Smooth muscle cell (in vitro differentiated cells): ENCODE results near the gene ANXA11. TPM values are rescaled to one million over a fixed set of nuclear protein-coding genes. Genes with fewer than 3 reads are reported as not detected.

Experiments
- DNase-seq: peaks from one replicate; lab custom pipeline; 2025; ENCODE audit not compliant: unreplicated experiment; lab: John Stamatoyannopoulos, UW
- H2AFZ ChIP-seq: fragments of 200-600 bp; sonication (generic); 2 replicates; pipeline ENCODE4 v1.6.0; 2016; ENCODE audit warnings: antibody characterized with exemption, low read depth, mild to moderate bottlenecking
- H3F3A ChIP-seq: fragments of 200-600 bp; sonication (generic); 2 replicates; pipeline ENCODE4 v1.6.0; 2017; ENCODE audit warnings: antibody characterized with exemption, low read depth
- H3K27ac ChIP-seq: fragments of 200-600 bp; sonication (generic); 2 replicates; pipeline ENCODE4 v1.5.1; 2016; ENCODE audit warnings: low read depth, mild to moderate bottlenecking
- H3K27me3 ChIP-seq: fragments of 200-600 bp; sonication (generic); 2 replicates; pipeline ENCODE4 v1.6.1; 2016; ENCODE audit warnings: low read depth, mild to moderate bottlenecking
- H3K36me3 ChIP-seq: fragments of 200-600 bp; sonication (generic); 2 replicates; pipeline ENCODE4 v1.5.1; 2016; ENCODE audit warnings: low read depth
- H3K4me1 ChIP-seq: fragments of 200-600 bp; sonication (generic); 2 replicates; pipeline ENCODE4 v1.5.1; 2016; ENCODE audit warnings: low read depth
- H3K4me2 ChIP-seq: fragments of 200-600 bp; sonication (generic); 2 replicates; pipeline ENCODE4 v1.6.0; 2016; ENCODE audit warnings: mild to moderate bottlenecking
- H3K4me3 ChIP-seq: fragments of 200-600 bp; sonication (generic); 2 replicates; pipeline ENCODE4 v1.5.1; 2016; ENCODE audit warnings: mild to moderate bottlenecking
- H3K79me2 ChIP-seq: fragments of 200-600 bp; sonication (generic); 2 replicates; pipeline ENCODE4 v1.6.0; 2016; ENCODE audit warnings: low read depth, mild to moderate bottlenecking
- H3K9ac ChIP-seq: fragments of 200-600 bp; sonication (generic); 2 replicates; pipeline ENCODE4 v1.6.0; 2016; ENCODE audit warnings: low read depth
- H3K9me3 ChIP-seq: fragments of 200-600 bp; sonication (generic); replicated peaks from 2 replicates; pipeline ENCODE4 v1.5.1; 2016; ENCODE audit warnings: low read depth
- H4K20me1 ChIP-seq: fragments of 200-600 bp; sonication (generic); 2 replicates; pipeline ENCODE4 v1.6.0; 2016; ENCODE audit warnings: low read depth
- WGBS: methylation state at CpG from one replicate; pipeline ENCODE4 v1.1.7; 2016; ENCODE audit warnings: low lambda C conversion rate; 5-methylcytosine and 5-hydroxymethylcytosine counted together
- polyA plus RNA-seq: library from polyadenylated mRNA; unstranded; fragments of >200 nt; fragmentation: Nextera tagmentation; extraction: Ambion mirVana; gene quantifications from 2 replicates; pipeline ENCODE4 v1.2.1, GENCODE V29; 2016
- small RNA-seq: library from RNA; depleted of rRNA; stranded (forward); fragments of <200 nt; gene quantifications from one replicate; pipeline ENCODE3, GENCODE V24; 2014
- total RNA-seq: library from RNA; depleted of rRNA; stranded (reverse); fragments of >200 nt; gene quantifications from 2 replicates; pipeline ENCODE4 v1.2.3, GENCODE V29; 2014
- TF ChIP-seq, protein P1 (sequence below): fragments of 200-600 bp; sonication (generic); IDR thresholded peaks from 2 replicates; pipeline ENCODE4 v1.5.1; 2017; ENCODE audit warnings: borderline replicate concordance, mild to moderate bottlenecking, antibody characterized with exemption; ENCODE audit not compliant: insufficient read depth, poor library complexity, severe bottlenecking

The ANXA11 gene
- total and polyA plus RNA-seq, 2 experiments from 2014 or later = 36.6 to 93.4 TPM

GRCh38 chr10:80104066-80104926, 101.0 kb downstream of the ANXA11 start:
- H2AFZ ChIP-seq = no peak overlapping the region

More at GRCh38 chr10:80104066-80104926, 101.0 kb downstream of the ANXA11 start:
- WGBS = 57% methylated on average over 10 of the region's 10 CpGs
- no peaks in the 10 kb centered on the region for H3K27me3 ChIP-seq
- no peaks in the 10 kb centered on the region for H3K36me3 ChIP-seq
- H4K20me1 ChIP-seq = no peaks in the 10 kb centered on the region
- H3F3A ChIP-seq = peaks cover 3% of the 10 kb centered on the region
- no peaks in the 10 kb centered on the region for H3K79me2 ChIP-seq
- H3K27ac ChIP-seq = peak overlapping the region; percentile 73
- peak overlapping the region; percentile 50 for H3K4me2 ChIP-seq
- TF ChIP-seq, protein P1, sequence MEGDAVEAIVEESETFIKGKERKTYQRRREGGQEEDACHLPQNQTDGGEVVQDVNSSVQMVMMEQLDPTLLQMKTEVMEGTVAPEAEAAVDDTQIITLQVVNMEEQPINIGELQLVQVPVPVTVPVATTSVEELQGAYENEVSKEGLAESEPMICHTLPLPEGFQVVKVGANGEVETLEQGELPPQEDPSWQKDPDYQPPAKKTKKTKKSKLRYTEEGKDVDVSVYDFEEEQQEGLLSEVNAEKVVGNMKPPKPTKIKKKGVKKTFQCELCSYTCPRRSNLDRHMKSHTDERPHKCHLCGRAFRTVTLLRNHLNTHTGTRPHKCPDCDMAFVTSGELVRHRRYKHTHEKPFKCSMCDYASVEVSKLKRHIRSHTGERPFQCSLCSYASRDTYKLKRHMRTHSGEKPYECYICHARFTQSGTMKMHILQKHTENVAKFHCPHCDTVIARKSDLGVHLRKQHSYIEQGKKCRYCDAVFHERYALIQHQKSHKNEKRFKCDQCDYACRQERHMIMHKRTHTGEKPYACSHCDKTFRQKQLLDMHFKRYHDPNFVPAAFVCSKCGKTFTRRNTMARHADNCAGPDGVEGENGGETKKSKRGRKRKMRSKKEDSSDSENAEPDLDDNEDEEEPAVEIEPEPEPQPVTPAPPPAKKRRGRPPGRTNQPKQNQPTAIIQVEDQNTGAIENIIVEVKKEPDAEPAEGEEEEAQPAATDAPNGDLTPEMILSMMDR = no peak
- no peak overlapping the region for H3K4me3 ChIP-seq
- DNase-seq = no peak
- H3K9ac ChIP-seq = peak overlapping the region; percentile 49
- no peaks in the 10 kb centered on the region for H3K4me1 ChIP-seq
- H3K9me3 ChIP-seq = peaks cover 4% of the 10 kb centered on the region

Small RNA genes within 50 kb of the gene (small RNA-seq; reads per million reads assigned to genes)
- not detected for gene RPS12P2

Other genes starting within 250 kb of the ANXA11 start
- 42.1 and 49.5 TPM in 2 replicates for gene TMEM254, start 126.9 kb downstream of the ANXA11 start, total RNA-seq
- gene TMEM254, start 126.9 kb downstream of the ANXA11 start, polyA plus RNA-seq = 31.2 and 34.6 TPM in 2 replicates
- 1.5 TPM in 1 of 2 replicates, not detected in the other for gene PLAC9, start 72.8 kb downstream of the ANXA11 start, total RNA-seq
- gene PLAC9, start 72.8 kb downstream of the ANXA11 start, polyA plus RNA-seq = 14.6 and 23.7 TPM in 2 replicates
- gene MAT1A, start 84.1 kb upstream of the ANXA11 start, total RNA-seq = 0.09 TPM in 1 of 2 replicates, not detected in the other
- gene MAT1A, start 84.1 kb upstream of the ANXA11 start, polyA plus RNA-seq = not detected in 2 replicates
- gene DYDC1, start 151.2 kb upstream of the ANXA11 start, total RNA-seq = not detected in 2 replicates
- not detected in 2 replicates for gene DYDC1, start 151.2 kb upstream of the ANXA11 start, polyA plus RNA-seq
- gene DYDC2, start 151.2 kb upstream of the ANXA11 start, total RNA-seq = not detected in 2 replicates
- not detected in 2 replicates for gene DYDC2, start 151.2 kb upstream of the ANXA11 start, polyA plus RNA-seq
- gene PRXL2A, start 203.0 kb upstream of the ANXA11 start, total RNA-seq = 28.8 and 43.6 TPM in 2 replicates
- 80.0 and 82.0 TPM in 2 replicates for gene PRXL2A, start 203.0 kb upstream of the ANXA11 start, polyA plus RNA-seq
- gene TSPAN14, start 248.8 kb upstream of the ANXA11 start, total RNA-seq = 39.8 and 42.7 TPM in 2 replicates
- gene TSPAN14, start 248.8 kb upstream of the ANXA11 start, polyA plus RNA-seq = 46.3 and 82.5 TPM in 2 replicates